Measurements from ENCODE around the gene MRPL17. TPM values are rescaled to one million over a fixed set of nuclear protein-coding genes. Genes with fewer than 3 reads are reported as not detected.

Gene MRPL17
- total and polyA plus RNA-seq, 9 of the 15 experiments (the other 6 are each of a cell fraction or from before 2014, with no cell fraction given): 33.9 to 81.6 (median 43.9) TPM

DNA sequence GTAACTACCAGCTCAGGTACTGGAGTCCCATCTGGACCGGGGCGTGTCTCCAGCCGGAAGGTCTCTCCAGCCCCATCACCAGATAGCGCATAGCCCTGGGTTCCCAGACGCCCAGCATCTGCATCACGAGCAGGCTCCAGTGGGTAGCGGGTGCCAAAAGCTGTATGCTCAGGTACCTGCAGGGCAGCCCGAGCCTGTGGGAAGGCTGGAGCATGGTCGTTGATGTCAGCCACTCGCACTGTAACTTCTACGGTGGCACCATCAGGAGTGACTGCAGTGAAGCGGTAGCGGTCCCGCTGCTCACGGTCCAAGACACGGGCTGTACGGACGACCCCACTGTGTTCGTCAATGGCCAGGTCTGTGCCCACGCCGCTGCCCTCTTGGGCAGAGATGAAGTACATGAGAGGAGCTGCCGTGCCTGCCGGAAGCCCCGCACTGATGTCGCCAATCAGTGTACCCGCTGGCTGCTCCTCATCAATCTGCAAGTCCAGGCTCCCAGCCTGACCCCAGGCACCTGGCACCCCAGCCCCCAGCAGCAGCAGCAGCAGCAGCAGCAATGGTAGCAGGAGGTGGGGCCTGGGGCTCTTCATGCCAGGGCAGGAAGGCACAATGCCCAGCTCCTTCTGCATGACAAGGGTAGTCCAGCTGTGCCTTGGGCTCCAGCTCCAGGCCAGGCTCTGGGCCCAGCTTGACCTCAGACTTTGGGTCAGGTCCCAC, 42.0 kb downstream of the MRPL17 start (continued):
- TF ChIP-seq, protein P1, sequence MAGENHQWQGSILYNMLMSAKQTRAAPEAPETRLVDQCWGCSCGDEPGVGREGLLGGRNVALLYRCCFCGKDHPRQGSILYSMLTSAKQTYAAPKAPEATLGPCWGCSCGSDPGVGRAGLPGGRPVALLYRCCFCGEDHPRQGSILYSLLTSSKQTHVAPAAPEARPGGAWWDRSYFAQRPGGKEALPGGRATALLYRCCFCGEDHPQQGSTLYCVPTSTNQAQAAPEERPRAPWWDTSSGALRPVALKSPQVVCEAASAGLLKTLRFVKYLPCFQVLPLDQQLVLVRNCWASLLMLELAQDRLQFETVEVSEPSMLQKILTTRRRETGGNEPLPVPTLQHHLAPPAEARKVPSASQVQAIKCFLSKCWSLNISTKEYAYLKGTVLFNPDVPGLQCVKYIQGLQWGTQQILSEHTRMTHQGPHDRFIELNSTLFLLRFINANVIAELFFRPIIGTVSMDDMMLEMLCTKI (IDR thresholded peaks at IDR 0.05; ENCODE audit: partially characterized antibody): no peak
- TF ChIP-seq COPS2 (conservative IDR thresholded peaks at IDR 0.05) (no peak), SIRT6 (IDR thresholded peaks at IDR 0.05; ENCODE audit: low read depth, low read length) (no peak), CC2D1A (IDR thresholded peaks at IDR 0.05) (no peak), ZNF57 (CRISPR knock-in tag; IDR thresholded peaks at IDR 0.05) (no peak)
- TF ChIP-seq, protein P2, sequence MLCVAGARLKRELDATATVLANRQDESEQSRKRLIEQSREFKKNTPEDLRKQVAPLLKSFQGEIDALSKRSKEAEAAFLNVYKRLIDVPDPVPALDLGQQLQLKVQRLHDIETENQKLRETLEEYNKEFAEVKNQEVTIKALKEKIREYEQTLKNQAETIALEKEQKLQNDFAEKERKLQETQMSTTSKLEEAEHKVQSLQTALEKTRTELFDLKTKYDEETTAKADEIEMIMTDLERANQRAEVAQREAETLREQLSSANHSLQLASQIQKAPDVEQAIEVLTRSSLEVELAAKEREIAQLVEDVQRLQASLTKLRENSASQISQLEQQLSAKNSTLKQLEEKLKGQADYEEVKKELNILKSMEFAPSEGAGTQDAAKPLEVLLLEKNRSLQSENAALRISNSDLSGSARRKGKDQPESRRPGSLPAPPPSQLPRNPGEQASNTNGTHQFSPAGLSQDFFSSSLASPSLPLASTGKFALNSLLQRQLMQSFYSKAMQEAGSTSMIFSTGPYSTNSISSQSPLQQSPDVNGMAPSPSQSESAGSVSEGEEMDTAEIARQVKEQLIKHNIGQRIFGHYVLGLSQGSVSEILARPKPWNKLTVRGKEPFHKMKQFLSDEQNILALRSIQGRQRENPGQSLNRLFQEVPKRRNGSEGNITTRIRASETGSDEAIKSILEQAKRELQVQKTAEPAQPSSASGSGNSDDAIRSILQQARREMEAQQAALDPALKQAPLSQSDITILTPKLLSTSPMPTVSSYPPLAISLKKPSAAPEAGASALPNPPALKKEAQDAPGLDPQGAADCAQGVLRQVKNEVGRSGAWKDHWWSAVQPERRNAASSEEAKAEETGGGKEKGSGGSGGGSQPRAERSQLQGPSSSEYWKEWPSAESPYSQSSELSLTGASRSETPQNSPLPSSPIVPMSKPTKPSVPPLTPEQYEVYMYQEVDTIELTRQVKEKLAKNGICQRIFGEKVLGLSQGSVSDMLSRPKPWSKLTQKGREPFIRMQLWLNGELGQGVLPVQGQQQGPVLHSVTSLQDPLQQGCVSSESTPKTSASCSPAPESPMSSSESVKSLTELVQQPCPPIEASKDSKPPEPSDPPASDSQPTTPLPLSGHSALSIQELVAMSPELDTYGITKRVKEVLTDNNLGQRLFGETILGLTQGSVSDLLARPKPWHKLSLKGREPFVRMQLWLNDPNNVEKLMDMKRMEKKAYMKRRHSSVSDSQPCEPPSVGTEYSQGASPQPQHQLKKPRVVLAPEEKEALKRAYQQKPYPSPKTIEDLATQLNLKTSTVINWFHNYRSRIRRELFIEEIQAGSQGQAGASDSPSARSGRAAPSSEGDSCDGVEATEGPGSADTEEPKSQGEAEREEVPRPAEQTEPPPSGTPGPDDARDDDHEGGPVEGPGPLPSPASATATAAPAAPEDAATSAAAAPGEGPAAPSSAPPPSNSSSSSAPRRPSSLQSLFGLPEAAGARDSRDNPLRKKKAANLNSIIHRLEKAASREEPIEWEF (CRISPR knock-in tag; IDR thresholded peaks at IDR 0.05): no peak
- TF ChIP-seq, protein P3, sequence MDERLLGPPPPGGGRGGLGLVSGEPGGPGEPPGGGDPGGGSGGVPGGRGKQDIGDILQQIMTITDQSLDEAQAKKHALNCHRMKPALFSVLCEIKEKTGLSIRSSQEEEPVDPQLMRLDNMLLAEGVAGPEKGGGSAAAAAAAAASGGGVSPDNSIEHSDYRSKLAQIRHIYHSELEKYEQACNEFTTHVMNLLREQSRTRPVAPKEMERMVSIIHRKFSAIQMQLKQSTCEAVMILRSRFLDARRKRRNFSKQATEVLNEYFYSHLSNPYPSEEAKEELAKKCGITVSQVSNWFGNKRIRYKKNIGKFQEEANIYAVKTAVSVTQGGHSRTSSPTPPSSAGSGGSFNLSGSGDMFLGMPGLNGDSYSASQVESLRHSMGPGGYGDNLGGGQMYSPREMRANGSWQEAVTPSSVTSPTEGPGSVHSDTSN (CRISPR knock-in tag; IDR thresholded peaks at IDR 0.05; ENCODE audit: low read depth): no peak
- TF ChIP-seq, protein P3 (tag; conservative IDR thresholded peaks at IDR 0.05; ENCODE audit: low read depth): no peak
- TF ChIP-seq, protein P4, sequence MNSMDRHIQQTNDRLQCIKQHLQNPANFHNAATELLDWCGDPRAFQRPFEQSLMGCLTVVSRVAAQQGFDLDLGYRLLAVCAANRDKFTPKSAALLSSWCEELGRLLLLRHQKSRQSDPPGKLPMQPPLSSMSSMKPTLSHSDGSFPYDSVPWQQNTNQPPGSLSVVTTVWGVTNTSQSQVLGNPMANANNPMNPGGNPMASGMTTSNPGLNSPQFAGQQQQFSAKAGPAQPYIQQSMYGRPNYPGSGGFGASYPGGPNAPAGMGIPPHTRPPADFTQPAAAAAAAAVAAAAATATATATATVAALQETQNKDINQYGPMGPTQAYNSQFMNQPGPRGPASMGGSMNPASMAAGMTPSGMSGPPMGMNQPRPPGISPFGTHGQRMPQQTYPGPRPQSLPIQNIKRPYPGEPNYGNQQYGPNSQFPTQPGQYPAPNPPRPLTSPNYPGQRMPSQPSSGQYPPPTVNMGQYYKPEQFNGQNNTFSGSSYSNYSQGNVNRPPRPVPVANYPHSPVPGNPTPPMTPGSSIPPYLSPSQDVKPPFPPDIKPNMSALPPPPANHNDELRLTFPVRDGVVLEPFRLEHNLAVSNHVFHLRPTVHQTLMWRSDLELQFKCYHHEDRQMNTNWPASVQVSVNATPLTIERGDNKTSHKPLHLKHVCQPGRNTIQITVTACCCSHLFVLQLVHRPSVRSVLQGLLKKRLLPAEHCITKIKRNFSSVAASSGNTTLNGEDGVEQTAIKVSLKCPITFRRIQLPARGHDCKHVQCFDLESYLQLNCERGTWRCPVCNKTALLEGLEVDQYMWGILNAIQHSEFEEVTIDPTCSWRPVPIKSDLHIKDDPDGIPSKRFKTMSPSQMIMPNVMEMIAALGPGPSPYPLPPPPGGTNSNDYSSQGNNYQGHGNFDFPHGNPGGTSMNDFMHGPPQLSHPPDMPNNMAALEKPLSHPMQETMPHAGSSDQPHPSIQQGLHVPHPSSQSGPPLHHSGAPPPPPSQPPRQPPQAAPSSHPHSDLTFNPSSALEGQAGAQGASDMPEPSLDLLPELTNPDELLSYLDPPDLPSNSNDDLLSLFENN (IDR thresholded peaks at IDR 0.05; ENCODE audit: low read depth in 2 of 2, low read length in 2 of 2): no peak

Data from K562 (cell line).